ENCODE data around the gene SERINC5.

GRCh38 chr5:80193401-80193800, 62.4 kb downstream of the SERINC5 start:
- TF ChIP-seq, protein P1, sequence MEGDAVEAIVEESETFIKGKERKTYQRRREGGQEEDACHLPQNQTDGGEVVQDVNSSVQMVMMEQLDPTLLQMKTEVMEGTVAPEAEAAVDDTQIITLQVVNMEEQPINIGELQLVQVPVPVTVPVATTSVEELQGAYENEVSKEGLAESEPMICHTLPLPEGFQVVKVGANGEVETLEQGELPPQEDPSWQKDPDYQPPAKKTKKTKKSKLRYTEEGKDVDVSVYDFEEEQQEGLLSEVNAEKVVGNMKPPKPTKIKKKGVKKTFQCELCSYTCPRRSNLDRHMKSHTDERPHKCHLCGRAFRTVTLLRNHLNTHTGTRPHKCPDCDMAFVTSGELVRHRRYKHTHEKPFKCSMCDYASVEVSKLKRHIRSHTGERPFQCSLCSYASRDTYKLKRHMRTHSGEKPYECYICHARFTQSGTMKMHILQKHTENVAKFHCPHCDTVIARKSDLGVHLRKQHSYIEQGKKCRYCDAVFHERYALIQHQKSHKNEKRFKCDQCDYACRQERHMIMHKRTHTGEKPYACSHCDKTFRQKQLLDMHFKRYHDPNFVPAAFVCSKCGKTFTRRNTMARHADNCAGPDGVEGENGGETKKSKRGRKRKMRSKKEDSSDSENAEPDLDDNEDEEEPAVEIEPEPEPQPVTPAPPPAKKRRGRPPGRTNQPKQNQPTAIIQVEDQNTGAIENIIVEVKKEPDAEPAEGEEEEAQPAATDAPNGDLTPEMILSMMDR (IDR thresholded peaks at IDR 0.05) = no peak
- TF ChIP-seq SIN3A (IDR thresholded peaks at IDR 0.05; ENCODE audit: borderline replicate concordance, insufficient read depth, low read depth, low read length) (no peak), POLR2AphosphoS5 (IDR thresholded peaks at IDR 0.05; ENCODE audit: low read depth, low read length) (no peak)
- TF ChIP-seq, protein P2, sequence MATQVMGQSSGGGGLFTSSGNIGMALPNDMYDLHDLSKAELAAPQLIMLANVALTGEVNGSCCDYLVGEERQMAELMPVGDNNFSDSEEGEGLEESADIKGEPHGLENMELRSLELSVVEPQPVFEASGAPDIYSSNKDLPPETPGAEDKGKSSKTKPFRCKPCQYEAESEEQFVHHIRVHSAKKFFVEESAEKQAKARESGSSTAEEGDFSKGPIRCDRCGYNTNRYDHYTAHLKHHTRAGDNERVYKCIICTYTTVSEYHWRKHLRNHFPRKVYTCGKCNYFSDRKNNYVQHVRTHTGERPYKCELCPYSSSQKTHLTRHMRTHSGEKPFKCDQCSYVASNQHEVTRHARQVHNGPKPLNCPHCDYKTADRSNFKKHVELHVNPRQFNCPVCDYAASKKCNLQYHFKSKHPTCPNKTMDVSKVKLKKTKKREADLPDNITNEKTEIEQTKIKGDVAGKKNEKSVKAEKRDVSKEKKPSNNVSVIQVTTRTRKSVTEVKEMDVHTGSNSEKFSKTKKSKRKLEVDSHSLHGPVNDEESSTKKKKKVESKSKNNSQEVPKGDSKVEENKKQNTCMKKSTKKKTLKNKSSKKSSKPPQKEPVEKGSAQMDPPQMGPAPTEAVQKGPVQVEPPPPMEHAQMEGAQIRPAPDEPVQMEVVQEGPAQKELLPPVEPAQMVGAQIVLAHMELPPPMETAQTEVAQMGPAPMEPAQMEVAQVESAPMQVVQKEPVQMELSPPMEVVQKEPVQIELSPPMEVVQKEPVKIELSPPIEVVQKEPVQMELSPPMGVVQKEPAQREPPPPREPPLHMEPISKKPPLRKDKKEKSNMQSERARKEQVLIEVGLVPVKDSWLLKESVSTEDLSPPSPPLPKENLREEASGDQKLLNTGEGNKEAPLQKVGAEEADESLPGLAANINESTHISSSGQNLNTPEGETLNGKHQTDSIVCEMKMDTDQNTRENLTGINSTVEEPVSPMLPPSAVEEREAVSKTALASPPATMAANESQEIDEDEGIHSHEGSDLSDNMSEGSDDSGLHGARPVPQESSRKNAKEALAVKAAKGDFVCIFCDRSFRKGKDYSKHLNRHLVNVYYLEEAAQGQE (IDR thresholded peaks at IDR 0.05; ENCODE audit: insufficient read depth in 1 of 2, low read depth in 2 of 2, low read length in 1 of 2) = no peak

All from Panc1 (cell line).